K562 (cell line): ENCODE results near the gene ST7. TPM values are rescaled to one million over a fixed set of nuclear protein-coding genes. Genes with fewer than 3 reads are reported as not detected.
A peak's percentile ranks its signal among the peaks of the same experiment; 100 is the strongest.

ENCODE experiments used
- FOXK1 ChIP-seq: sonication (generic); formaldehyde crosslinking; IDR thresholded peaks from 2 replicates; pipeline ENCODE4 v1.8.0; 2022; ENCODE audit warnings: missing genetic modification reagents, mild to moderate bottlenecking, borderline replicate concordance
- FOXP1 ChIP-seq: sonication (generic); formaldehyde crosslinking; IDR thresholded peaks from 2 replicates; pipeline ENCODE4 v1.8.0; 2022; ENCODE audit warnings: mild to moderate bottlenecking, missing genetic modification reagents
- HDAC8 ChIP-seq: fragments of 450-650 bp; IDR thresholded peaks from 2 replicates; pipeline ENCODE4 v1.6.1; 2016; ENCODE audit warnings: mild to moderate bottlenecking, missing genetic modification characterization, moderate library complexity, missing compliant biosample characterization
- ILF3 ChIP-seq: fragments of 450-650 bp; IDR thresholded peaks from 2 replicates; pipeline ENCODE4 v1.6.1; 2018; ENCODE audit warnings: antibody characterized with exemption, mild to moderate bottlenecking, moderate library complexity, borderline replicate concordance
- L3MBTL2 ChIP-seq: fragments of 450-650 bp; IDR thresholded peaks from 2 replicates; pipeline ENCODE4 v1.6.1; 2016; ENCODE audit warnings: mild to moderate bottlenecking, moderate library complexity
- MCM3 ChIP-seq: fragments of 450-650 bp; IDR thresholded peaks from 2 replicates; pipeline ENCODE4 v1.6.1; 2016
- PHF21A ChIP-seq: fragments of 450-650 bp; IDR thresholded peaks from 2 replicates; pipeline ENCODE4 v1.6.1; 2017; ENCODE audit warnings: low read depth, borderline replicate concordance
- POLR2AphosphoS2 ChIP-seq: IDR thresholded peaks from 2 replicates; pipeline ENCODE4 v1.6.1; 2012; ENCODE audit warnings: low read length, improper control_type of control experiment
- SREBF1 ChIP-seq: fragments of 150-350 bp; IDR thresholded peaks from 2 replicates; pipeline ENCODE4 v1.6.1; 2014; ENCODE audit warnings: antibody characterized with exemption, low read depth, low read length, borderline replicate concordance
- ZKSCAN8 ChIP-seq: fragments of 200-800 bp; sonication (Bioruptor generic); IDR thresholded peaks from 2 replicates; pipeline ENCODE4 v1.6.1; 2016; ENCODE audit warnings: missing genetic modification characterization, missing compliant biosample characterization
- ZNF146 ChIP-seq: IDR thresholded peaks from one replicate; pipeline ENCODE4 v1.6.1; 2018; ENCODE audit warnings: missing compliant biosample characterization; ENCODE audit not compliant: unreplicated experiment
- ZNF584 ChIP-seq: fragments of 200-800 bp; sonication (Bioruptor generic); IDR thresholded peaks from 2 replicates; pipeline ENCODE4 v1.6.1; 2016; ENCODE audit warnings: low read depth, mild to moderate bottlenecking, missing genetic modification characterization, missing compliant biosample characterization
- ZNF695 ChIP-seq: fragments of 450-650 bp; formaldehyde crosslinking; IDR thresholded peaks from 2 replicates; pipeline ENCODE4 v1.4.0; 2020; ENCODE audit warnings: mild to moderate bottlenecking, moderate library complexity
- polyA plus RNA-seq, 8 experiments: library from polyadenylated mRNA; depleted of rRNA in 4 of 8; stranded (reverse) in 5 of 8; unstranded in 3 of 8; fragments of >200 nt; fragmentation: Nextera tagmentation in 2 of 8; fragmentation: Illumina TruSeq in 1 of 8; extraction: Ambion mirVana in 2 of 8; extraction: Trizol in 1 of 8; gene quantifications; 2 replicates each; pipeline versions ENCODE4 v1.2.1 to v1.2.3, GENCODE V29; 2011 to 2014; ENCODE audit warnings: inconsistent platforms in 1 of 8, missing spikeins in 1 of 8
- total RNA-seq, 7 experiments: library from RNA; depleted of rRNA in 6 of 7; stranded (reverse); fragments of >200 nt in 6 of 7; fragmentation: Illumina TruSeq in 2 of 7; extraction: Trizol in 2 of 7; gene quantifications; 2 replicates each; pipeline versions ENCODE4 v1.2.1 to v1.2.3, GENCODE V29; 2011 to 2021; ENCODE audit warnings: low replicate concordance in 1 of 7
- TF ChIP-seq, protein P1 (sequence below): sonication (generic); formaldehyde crosslinking; IDR thresholded peaks from 2 replicates; pipeline ENCODE4 v1.8.1; 2022; ENCODE audit warnings: missing genetic modification reagents
- TF ChIP-seq, protein P2 (sequence below): fragments of 200-600 bp; sonication (generic); IDR thresholded peaks from one replicate; pipeline ENCODE4 v1.6.1; 2012; ENCODE audit warnings: mild to moderate bottlenecking, low read depth, low read length, inconsistent platforms
- TF ChIP-seq, protein P3 (sequence below), 2 experiments: fragments of 250-450 bp in 1 of 2; fragments of 450-650 bp in 1 of 2; sonication (Bioruptor Pico) in 1 of 2; IDR thresholded peaks; 2 replicates each; pipeline versions ENCODE4 v1.6.1 to v1.8.0; 2016 to 2021; ENCODE audit warnings: mild to moderate bottlenecking in 2 of 2, moderate library complexity in 2 of 2, missing compliant biosample characterization in 1 of 2, missing genetic modification characterization in 1 of 2

Gene ST7
- total and polyA plus RNA-seq, 9 of the 15 experiments (the other 6 are each of a cell fraction or from before 2014, with no cell fraction given), result 23.9 to 56.3 (median 36.9) TPM

DNA sequence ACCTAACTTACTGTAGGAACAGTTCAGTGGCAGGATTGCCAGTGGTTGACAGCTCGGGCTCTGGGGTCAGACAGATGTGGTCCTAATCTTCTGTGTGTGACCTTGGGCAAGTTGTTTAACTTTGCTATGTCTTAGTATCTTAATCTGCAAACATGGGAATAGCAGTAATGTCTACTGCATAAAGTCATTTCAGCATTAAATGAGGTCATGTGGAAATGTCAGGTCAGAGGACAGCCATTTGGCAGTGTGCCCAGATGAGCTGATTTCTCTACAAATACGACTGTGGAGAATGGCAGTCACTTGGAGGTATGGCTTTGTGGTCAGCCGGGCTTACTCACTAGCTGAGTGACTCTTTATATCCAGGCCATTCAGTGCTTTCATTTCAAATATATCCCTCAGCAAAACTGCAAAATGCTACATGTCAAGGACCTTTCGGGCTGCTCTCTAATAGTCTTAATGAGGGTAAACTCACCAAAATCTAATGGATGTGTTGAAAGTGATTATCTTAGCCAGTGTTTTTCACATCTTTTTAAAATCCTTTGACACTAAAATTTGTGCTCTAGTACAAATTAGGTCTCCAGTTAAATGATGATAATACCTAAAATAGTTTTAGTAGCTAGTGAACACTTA is 171.4 kb downstream of the ST7 start (continued):
- TF ChIP-seq ZNF695 (no peak), PHF21A (no peak), ILF3 (no peak), L3MBTL2 (peak; percentile 36), ZNF584 (no peak), MCM3 (no peak), ZKSCAN8 (no peak), SREBF1 (0 out of 2 replicates have a peak, but pooled peaks have one; percentile 25), FOXP1 (CRISPR knock-in tag) (no peak), FOXK1 (CRISPR knock-in tag) (no peak), POLR2AphosphoS2 (no peak), HDAC8 (tag) (no peak), ZNF146 (no peak)
- TF ChIP-seq, protein P1, sequence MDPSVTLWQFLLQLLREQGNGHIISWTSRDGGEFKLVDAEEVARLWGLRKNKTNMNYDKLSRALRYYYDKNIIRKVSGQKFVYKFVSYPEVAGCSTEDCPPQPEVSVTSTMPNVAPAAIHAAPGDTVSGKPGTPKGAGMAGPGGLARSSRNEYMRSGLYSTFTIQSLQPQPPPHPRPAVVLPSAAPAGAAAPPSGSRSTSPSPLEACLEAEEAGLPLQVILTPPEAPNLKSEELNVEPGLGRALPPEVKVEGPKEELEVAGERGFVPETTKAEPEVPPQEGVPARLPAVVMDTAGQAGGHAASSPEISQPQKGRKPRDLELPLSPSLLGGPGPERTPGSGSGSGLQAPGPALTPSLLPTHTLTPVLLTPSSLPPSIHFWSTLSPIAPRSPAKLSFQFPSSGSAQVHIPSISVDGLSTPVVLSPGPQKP, result no peak
- TF ChIP-seq, protein P2, sequence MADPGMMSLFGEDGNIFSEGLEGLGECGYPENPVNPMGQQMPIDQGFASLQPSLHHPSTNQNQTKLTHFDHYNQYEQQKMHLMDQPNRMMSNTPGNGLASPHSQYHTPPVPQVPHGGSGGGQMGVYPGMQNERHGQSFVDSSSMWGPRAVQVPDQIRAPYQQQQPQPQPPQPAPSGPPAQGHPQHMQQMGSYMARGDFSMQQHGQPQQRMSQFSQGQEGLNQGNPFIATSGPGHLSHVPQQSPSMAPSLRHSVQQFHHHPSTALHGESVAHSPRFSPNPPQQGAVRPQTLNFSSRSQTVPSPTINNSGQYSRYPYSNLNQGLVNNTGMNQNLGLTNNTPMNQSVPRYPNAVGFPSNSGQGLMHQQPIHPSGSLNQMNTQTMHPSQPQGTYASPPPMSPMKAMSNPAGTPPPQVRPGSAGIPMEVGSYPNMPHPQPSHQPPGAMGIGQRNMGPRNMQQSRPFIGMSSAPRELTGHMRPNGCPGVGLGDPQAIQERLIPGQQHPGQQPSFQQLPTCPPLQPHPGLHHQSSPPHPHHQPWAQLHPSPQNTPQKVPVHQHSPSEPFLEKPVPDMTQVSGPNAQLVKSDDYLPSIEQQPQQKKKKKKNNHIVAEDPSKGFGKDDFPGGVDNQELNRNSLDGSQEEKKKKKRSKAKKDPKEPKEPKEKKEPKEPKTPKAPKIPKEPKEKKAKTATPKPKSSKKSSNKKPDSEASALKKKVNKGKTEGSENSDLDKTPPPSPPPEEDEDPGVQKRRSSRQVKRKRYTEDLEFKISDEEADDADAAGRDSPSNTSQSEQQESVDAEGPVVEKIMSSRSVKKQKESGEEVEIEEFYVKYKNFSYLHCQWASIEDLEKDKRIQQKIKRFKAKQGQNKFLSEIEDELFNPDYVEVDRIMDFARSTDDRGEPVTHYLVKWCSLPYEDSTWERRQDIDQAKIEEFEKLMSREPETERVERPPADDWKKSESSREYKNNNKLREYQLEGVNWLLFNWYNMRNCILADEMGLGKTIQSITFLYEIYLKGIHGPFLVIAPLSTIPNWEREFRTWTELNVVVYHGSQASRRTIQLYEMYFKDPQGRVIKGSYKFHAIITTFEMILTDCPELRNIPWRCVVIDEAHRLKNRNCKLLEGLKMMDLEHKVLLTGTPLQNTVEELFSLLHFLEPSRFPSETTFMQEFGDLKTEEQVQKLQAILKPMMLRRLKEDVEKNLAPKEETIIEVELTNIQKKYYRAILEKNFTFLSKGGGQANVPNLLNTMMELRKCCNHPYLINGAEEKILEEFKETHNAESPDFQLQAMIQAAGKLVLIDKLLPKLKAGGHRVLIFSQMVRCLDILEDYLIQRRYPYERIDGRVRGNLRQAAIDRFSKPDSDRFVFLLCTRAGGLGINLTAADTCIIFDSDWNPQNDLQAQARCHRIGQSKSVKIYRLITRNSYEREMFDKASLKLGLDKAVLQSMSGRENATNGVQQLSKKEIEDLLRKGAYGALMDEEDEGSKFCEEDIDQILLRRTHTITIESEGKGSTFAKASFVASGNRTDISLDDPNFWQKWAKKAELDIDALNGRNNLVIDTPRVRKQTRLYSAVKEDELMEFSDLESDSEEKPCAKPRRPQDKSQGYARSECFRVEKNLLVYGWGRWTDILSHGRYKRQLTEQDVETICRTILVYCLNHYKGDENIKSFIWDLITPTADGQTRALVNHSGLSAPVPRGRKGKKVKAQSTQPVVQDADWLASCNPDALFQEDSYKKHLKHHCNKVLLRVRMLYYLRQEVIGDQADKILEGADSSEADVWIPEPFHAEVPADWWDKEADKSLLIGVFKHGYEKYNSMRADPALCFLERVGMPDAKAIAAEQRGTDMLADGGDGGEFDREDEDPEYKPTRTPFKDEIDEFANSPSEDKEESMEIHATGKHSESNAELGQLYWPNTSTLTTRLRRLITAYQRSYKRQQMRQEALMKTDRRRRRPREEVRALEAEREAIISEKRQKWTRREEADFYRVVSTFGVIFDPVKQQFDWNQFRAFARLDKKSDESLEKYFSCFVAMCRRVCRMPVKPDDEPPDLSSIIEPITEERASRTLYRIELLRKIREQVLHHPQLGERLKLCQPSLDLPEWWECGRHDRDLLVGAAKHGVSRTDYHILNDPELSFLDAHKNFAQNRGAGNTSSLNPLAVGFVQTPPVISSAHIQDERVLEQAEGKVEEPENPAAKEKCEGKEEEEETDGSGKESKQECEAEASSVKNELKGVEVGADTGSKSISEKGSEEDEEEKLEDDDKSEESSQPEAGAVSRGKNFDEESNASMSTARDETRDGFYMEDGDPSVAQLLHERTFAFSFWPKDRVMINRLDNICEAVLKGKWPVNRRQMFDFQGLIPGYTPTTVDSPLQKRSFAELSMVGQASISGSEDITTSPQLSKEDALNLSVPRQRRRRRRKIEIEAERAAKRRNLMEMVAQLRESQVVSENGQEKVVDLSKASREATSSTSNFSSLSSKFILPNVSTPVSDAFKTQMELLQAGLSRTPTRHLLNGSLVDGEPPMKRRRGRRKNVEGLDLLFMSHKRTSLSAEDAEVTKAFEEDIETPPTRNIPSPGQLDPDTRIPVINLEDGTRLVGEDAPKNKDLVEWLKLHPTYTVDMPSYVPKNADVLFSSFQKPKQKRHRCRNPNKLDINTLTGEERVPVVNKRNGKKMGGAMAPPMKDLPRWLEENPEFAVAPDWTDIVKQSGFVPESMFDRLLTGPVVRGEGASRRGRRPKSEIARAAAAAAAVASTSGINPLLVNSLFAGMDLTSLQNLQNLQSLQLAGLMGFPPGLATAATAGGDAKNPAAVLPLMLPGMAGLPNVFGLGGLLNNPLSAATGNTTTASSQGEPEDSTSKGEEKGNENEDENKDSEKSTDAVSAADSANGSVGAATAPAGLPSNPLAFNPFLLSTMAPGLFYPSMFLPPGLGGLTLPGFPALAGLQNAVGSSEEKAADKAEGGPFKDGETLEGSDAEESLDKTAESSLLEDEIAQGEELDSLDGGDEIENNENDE, result no peak
- TF ChIP-seq, protein P3, sequence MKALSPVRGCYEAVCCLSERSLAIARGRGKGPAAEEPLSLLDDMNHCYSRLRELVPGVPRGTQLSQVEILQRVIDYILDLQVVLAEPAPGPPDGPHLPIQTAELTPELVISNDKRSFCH (CRISPR knock-in tag; IDR thresholded peaks at IDR 0.05), result no peak
- TF ChIP-seq, protein P3 (tag; IDR thresholded peaks at IDR 0.05), result peak; percentile 45; the same call in 1 of the 2 replicates
